ENCODE data around the gene NPTXR. TPM values are rescaled to one million over a fixed set of nuclear protein-coding genes. Genes with fewer than 3 reads are reported as not detected.

Gene NPTXR
- total RNA-seq, 2 donors from 2014 or later: 2.1 to 2.5 TPM

GRCh38 chr22:38792833-38793232, 51.0 kb downstream of the NPTXR start:
- Histone ChIP-seq H3K36me3 (ENCODE audit: control insufficient read depth, insufficient read depth, low read length) (peaks cover 15% of the 10 kb centered on the region), H3K9ac (ENCODE audit: extremely low read depth, low read length, poor library complexity, severe bottlenecking) (peak overlapping the region; percentile 85), H3K27me3 (ENCODE audit: control insufficient read depth, insufficient read depth, low read length, poor library complexity, severe bottlenecking) (no peaks in the 10 kb centered on the region), H3K27ac (ENCODE audit: low read depth, low read length) (no peak overlapping the region), H3K4me1 (ENCODE audit: control insufficient read depth, insufficient read depth, low read length) (no peaks in the 10 kb centered on the region), H3K9me3 (ENCODE audit: control insufficient read depth, low read length) (no peaks in the 10 kb centered on the region), H3K4me3 (ENCODE audit: low read length) (peak overlapping the region; percentile 85)
- no peak overlapping the region for H3K27ac Mint-ChIP-seq
- peak overlapping the region; percentile 75 for H3K4me3 Mint-ChIP-seq
- peaks cover 4% of the 10 kb centered on the region for H3K4me1 Mint-ChIP-seq
- no peaks in the 10 kb centered on the region for H3K36me3 Mint-ChIP-seq (ENCODE audit: low read depth)
- WGBS, 2 experiments (ENCODE audit: insufficient coverage in 1 of 2, insufficient read length in 1 of 2): 86 to 89% methylated on average over 3 to 4 of the region's 4 CpGs
- TF ChIP-seq, protein P1, sequence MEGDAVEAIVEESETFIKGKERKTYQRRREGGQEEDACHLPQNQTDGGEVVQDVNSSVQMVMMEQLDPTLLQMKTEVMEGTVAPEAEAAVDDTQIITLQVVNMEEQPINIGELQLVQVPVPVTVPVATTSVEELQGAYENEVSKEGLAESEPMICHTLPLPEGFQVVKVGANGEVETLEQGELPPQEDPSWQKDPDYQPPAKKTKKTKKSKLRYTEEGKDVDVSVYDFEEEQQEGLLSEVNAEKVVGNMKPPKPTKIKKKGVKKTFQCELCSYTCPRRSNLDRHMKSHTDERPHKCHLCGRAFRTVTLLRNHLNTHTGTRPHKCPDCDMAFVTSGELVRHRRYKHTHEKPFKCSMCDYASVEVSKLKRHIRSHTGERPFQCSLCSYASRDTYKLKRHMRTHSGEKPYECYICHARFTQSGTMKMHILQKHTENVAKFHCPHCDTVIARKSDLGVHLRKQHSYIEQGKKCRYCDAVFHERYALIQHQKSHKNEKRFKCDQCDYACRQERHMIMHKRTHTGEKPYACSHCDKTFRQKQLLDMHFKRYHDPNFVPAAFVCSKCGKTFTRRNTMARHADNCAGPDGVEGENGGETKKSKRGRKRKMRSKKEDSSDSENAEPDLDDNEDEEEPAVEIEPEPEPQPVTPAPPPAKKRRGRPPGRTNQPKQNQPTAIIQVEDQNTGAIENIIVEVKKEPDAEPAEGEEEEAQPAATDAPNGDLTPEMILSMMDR (conservative IDR thresholded peaks at IDR 0.05): no peak
- H3K9me3 Mint-ChIP-seq: no peaks in the 10 kb centered on the region
- DNase-seq: no peak
- H3K27me3 Mint-ChIP-seq (ENCODE audit: insufficient read depth): peaks cover 29% of the 10 kb centered on the region

GRCh38 chr22:38789606-38790005, 54.2 kb downstream of the NPTXR start:
- Histone ChIP-seq H3K9me3 (ENCODE audit: control insufficient read depth, low read length) (no peaks in the 10 kb centered on the region), H3K4me1 (ENCODE audit: control insufficient read depth, insufficient read depth, low read length) (no peaks in the 10 kb centered on the region), H3K27ac (ENCODE audit: low read depth, low read length) (no peak overlapping the region), H3K27me3 (ENCODE audit: control insufficient read depth, insufficient read depth, low read length, poor library complexity, severe bottlenecking) (no peaks in the 10 kb centered on the region), H3K9ac (ENCODE audit: extremely low read depth, low read length, poor library complexity, severe bottlenecking) (no peak overlapping the region), H3K36me3 (ENCODE audit: control insufficient read depth, insufficient read depth, low read length) (peaks cover 15% of the 10 kb centered on the region), H3K4me3 (ENCODE audit: low read length) (no peak overlapping the region)
- H3K4me3 Mint-ChIP-seq: no peak overlapping the region
- H3K36me3 Mint-ChIP-seq (ENCODE audit: low read depth): peaks cover 3% of the 10 kb centered on the region
- no peak overlapping the region for H3K27ac Mint-ChIP-seq
- DNase-seq: no peak
- no peaks in the 10 kb centered on the region for H3K9me3 Mint-ChIP-seq
- TF ChIP-seq, protein P1 (conservative IDR thresholded peaks at IDR 0.05): no peak
- 93 to 96% methylated on average over 4 of the region's 4 CpGs for WGBS, 2 experiments (ENCODE audit: insufficient coverage in 1 of 2, insufficient read length in 1 of 2)
- no peaks in the 10 kb centered on the region for H3K27me3 Mint-ChIP-seq (ENCODE audit: insufficient read depth)
- H3K4me1 Mint-ChIP-seq: peaks cover 4% of the 10 kb centered on the region

DNA sequence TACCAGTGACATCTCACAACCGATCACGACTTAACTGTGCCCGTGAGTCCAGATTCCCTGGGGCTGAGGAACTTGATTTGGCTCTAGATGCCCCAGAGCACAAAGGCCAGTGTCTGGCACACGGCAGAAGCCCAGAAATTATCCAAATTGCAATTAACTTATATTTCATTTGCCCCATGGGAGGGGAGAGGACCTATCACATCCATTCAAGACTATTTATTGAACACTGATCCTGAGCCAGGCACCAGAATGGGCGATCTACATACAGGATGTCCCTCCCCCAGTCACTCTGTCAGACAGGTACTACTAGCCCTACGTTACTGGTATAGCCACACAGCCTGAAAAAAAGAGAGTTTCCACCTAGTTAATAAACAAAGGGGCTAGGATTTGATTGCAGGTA, 55.0 kb downstream of the NPTXR start:
- 88 to 95% methylated on average over 4 to 6 of the region's 6 CpGs for WGBS, 2 experiments (ENCODE audit: insufficient coverage in 1 of 2, insufficient read length in 1 of 2)
- no peak for DNase-seq
- Histone ChIP-seq H3K4me1 (ENCODE audit: control insufficient read depth, insufficient read depth, low read length) (no peaks in the 10 kb centered on the region), H3K27ac (ENCODE audit: low read depth, low read length) (no peak overlapping the region), H3K4me3 (ENCODE audit: low read length) (no peak overlapping the region), H3K27me3 (ENCODE audit: control insufficient read depth, insufficient read depth, low read length, poor library complexity, severe bottlenecking) (no peaks in the 10 kb centered on the region), H3K9me3 (ENCODE audit: control insufficient read depth, low read length) (no peaks in the 10 kb centered on the region), H3K36me3 (ENCODE audit: control insufficient read depth, insufficient read depth, low read length) (peaks cover 15% of the 10 kb centered on the region), H3K9ac (ENCODE audit: extremely low read depth, low read length, poor library complexity, severe bottlenecking) (no peak overlapping the region)
- Mint-ChIP-seq H3K27ac (no peak overlapping the region), H3K4me3 (no peak overlapping the region), H3K4me1 (peaks cover 5% of the 10 kb centered on the region), H3K36me3 (ENCODE audit: low read depth) (peaks cover 3% of the 10 kb centered on the region), H3K9me3 (no peaks in the 10 kb centered on the region), H3K27me3 (ENCODE audit: insufficient read depth) (no peaks in the 10 kb centered on the region)
- TF ChIP-seq, protein P1 (conservative IDR thresholded peaks at IDR 0.05): no peak

Measured in endodermal cell (in vitro differentiated cells).